Activated CD8-positive, alpha-beta T cell treated with anti-CD3 and anti-CD28 coated beads, Interleukin-2, amount 10 ng/mL, durations not matched to agents 7 days and 5 days (primary cell): ENCODE measurements around the gene LMBR1. TPM values are rescaled to one million over a fixed set of nuclear protein-coding genes. Genes with fewer than 3 reads are reported as not detected.
A peak's percentile ranks its signal among the peaks of the same experiment; 100 is the strongest.
"Not testable (repeated sequence)": the region's sequence is repeated elsewhere in the genome, so short reads cannot be mapped to it uniquely, and the experiment has no call there.

Experiments used
- ATAC-seq: fragments of 150-1000 bp; cut with Tn5 transposase; one replicate; pipeline ENCODE4 v1.10.0; 2021; ENCODE audit warnings: moderate library complexity
- CTCF ChIA-PET: fragments of 350-600 bp; sonication (Branson Sonifier 250); formaldehyde crosslinking; loops from one replicate; lab custom pipeline; 2021; ENCODE audit warnings: antibody characterized with exemption; lab: Charles Lee
- POLR2A ChIA-PET: fragments of 350-600 bp; sonication (Branson Sonifier 250); formaldehyde crosslinking; loops from one replicate; lab custom pipeline; 2021; ENCODE audit warnings: antibody characterized with exemption; lab: Charles Lee
- DNase-seq: peaks from one replicate; pipeline ENCODE4 v3.0.0-alpha.2; 2020
- H3K27ac Mint-ChIP-seq: one replicate; pipeline ENCODE4 v1.8.0; 2021; ENCODE audit warnings: mild to moderate bottlenecking, mixed read lengths
- H3K27me3 Mint-ChIP-seq: one replicate; pipeline ENCODE4 v1.8.0; 2021; ENCODE audit warnings: low read depth, mixed read lengths
- H3K36me3 Mint-ChIP-seq: one replicate; pipeline ENCODE4 v1.8.0; 2021; ENCODE audit warnings: low read depth, mixed read lengths
- H3K4me1 Mint-ChIP-seq: one replicate; pipeline ENCODE4 v1.8.0; 2021; ENCODE audit warnings: low read depth, mixed read lengths
- H3K4me3 Mint-ChIP-seq: one replicate; pipeline ENCODE4 v1.8.0; 2021; ENCODE audit warnings: mild to moderate bottlenecking, mixed read lengths
- H3K9me3 Mint-ChIP-seq: one replicate; pipeline ENCODE4 v1.8.0; 2022; ENCODE audit warnings: mixed read lengths; ENCODE audit not compliant: insufficient read depth
- total RNA-seq, 2 experiments: library from RNA; stranded (reverse); gene quantifications; one replicate each; pipeline ENCODE4 v1.2.3, GENCODE V29; 2021

LMBR1 gene
- total RNA-seq, 2 experiments from 2014 or later, result 49.7 to 51.2 TPM

DNA sequence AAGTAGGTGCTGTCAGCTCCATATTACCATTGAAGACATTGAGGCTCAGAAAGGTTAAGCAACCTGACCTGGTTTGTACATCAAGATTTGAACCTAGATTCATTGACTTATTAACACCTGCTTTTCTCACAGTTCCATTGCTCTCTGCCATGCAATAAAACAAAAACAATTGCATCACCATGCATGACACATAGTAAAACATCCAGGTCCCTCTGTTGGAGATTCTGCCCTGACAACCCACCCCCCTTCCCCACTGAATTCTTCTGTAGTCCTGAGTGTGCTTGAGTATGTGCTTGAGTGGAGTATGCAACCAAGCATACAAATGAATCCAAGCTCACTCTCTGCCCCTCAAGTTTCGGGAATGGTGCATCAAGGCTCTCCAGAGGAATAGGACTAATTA, 6.0 kb upstream of the LMBR1 start:
- DNase-seq (no peak), ATAC-seq (no peak)
- Mint-ChIP-seq H3K36me3 (no peaks in the 10 kb centered on the region), H3K4me1 (peaks cover 41% of the 10 kb centered on the region), H3K9me3 (no peaks in the 10 kb centered on the region), H3K4me3 (no peak overlapping the region), H3K27me3 (peaks cover 13% of the 10 kb centered on the region), H3K27ac (no peak overlapping the region)
- ChIA-PET CTCF (interaction anchor here (0.6 to 1.2 kb wide), 3 partner anchors 22 to 521 kb away, joined by 3 read pairs; no protein-coding TSS in a partner anchor), POLR2A (interaction anchor here (0.8 kb wide), 1 partner anchor 31 kb away, joined by 3 read pairs; no protein-coding TSS in a partner anchor)

DNA sequence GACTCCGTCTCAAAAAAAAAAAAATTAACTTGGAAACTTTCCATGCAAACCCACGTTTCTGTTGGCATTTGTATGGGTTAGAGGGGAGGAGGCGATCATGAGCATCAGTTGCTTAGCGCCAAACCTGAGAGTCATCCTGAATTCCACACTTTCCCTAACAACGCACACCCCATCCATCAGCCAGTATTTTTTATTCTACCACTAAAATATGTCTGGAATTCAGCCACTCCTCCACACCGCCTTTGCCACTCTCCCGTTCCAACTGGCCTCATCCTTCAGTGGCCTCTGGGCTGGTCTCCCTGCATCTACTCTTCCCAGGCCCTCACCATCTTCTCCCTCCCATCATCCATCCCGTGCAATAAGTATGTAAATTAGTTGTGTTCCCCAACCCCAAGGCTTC, 4.7 kb upstream of the LMBR1 start:
- peaks cover 38% of the 10 kb centered on the region for H3K4me1 Mint-ChIP-seq
- peaks cover 13% of the 10 kb centered on the region for H3K27me3 Mint-ChIP-seq
- H3K27ac Mint-ChIP-seq, result no peak overlapping the region
- H3K4me3 Mint-ChIP-seq, result no peak overlapping the region
- ChIA-PET POLR2A (no interaction called here), CTCF (no interaction called here)
- no peaks in the 10 kb centered on the region for H3K36me3 Mint-ChIP-seq
- ATAC-seq, result no peak
- no peak for DNase-seq
- no peaks in the 10 kb centered on the region for H3K9me3 Mint-ChIP-seq

DNA sequence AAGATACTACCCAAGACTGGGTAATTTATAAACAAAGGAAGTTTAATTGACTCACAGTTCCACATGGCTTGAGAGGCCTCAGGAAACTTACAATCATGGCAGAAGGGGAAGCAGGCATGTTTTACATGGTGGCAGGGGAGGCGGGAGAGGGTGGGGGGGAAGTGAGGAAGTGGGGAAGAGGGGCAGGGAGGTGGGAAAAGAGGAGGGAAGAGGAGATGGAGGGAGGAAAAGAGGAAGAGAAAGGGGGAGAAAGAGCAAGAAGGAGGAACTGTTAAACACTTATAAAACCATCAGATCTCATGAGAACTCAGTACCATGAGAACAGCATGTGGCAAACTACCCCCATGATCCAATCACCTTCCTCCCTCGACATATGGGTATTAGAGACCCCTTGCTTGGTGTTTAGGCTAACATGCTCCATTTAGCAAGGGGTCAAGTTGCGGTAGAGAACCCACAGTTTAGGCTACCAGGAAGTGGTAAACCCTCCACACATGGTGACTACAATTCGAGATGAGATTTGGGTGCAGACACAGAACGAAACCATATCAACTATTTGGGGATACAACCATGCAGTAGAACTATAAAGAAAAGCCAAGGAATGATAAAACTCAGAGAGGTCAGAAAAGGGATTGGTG, 3.5 kb upstream of the LMBR1 start:
- peaks cover 4% of the 10 kb centered on the region for H3K36me3 Mint-ChIP-seq

DNA sequence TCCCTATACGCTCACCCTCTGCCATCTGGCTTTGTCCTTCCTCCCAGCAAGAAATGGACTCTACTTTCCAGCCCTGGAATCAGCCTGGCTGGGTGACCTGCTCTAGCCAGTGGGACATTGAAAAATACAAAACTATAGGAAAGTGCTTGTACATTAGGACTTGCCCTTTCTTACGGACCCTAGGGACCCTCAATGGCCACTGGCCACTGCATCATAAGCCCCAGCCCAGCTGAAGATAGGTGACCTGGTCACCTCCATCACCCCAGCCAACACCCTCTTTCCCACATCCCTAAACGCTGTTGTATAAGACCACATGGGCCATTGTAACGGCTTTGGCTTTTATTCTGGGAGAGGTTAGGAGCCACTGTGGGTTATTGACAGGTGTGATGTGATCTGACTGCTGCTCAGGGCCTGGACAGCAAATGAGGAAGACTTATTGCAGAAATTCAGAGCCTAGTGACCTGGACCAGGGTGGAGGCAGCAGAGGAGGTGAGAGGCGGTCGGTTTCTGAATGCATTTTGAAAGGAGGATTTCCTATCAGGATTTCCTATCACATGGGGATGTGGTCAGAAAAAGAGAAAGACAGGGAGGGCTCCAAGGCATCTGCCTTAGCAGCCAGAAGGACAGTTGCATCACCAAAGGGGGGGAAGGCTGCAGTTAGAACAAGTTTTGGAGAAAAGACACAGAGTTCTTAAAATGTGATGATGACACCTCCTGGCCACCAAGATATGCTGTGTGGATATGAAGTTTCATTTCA, 2.2 kb upstream of the LMBR1 start:
- ATAC-seq (no peak), DNase-seq (peak; percentile 34)
- CTCF ChIA-PET, result interaction anchor here (1.1 kb wide), 1 partner anchor 54 kb away, joined by 3 read pairs; the partner anchor contains the start of gene NOM1
- peaks cover 51% of the 10 kb centered on the region for H3K4me1 Mint-ChIP-seq
- POLR2A ChIA-PET, result no interaction called here
- H3K27me3 Mint-ChIP-seq, result peaks cover 7% of the 10 kb centered on the region
- no peaks in the 10 kb centered on the region for H3K9me3 Mint-ChIP-seq
- peaks cover 6% of the 10 kb centered on the region for H3K36me3 Mint-ChIP-seq
- H3K27ac Mint-ChIP-seq, result peak overlapping the region; percentile 86
- peak overlapping the region; percentile 88 for H3K4me3 Mint-ChIP-seq

More for the DNA sequence above, 3.5 kb upstream of the LMBR1 start:
- no peak for ATAC-seq
- no peak overlapping the region for H3K4me3 Mint-ChIP-seq
- peaks cover 44% of the 10 kb centered on the region for H3K4me1 Mint-ChIP-seq
- no peak for DNase-seq
- H3K9me3 Mint-ChIP-seq, result no peaks in the 10 kb centered on the region
- peak overlapping the region; percentile 28 for H3K27ac Mint-ChIP-seq
- H3K27me3 Mint-ChIP-seq, result peaks cover 11% of the 10 kb centered on the region
- ChIA-PET CTCF (interaction anchor here (1.1 kb wide), 1 partner anchor 52 kb away, joined by 3 read pairs; the partner anchor contains the start of gene NOM1), POLR2A (no interaction called here)

DNA sequence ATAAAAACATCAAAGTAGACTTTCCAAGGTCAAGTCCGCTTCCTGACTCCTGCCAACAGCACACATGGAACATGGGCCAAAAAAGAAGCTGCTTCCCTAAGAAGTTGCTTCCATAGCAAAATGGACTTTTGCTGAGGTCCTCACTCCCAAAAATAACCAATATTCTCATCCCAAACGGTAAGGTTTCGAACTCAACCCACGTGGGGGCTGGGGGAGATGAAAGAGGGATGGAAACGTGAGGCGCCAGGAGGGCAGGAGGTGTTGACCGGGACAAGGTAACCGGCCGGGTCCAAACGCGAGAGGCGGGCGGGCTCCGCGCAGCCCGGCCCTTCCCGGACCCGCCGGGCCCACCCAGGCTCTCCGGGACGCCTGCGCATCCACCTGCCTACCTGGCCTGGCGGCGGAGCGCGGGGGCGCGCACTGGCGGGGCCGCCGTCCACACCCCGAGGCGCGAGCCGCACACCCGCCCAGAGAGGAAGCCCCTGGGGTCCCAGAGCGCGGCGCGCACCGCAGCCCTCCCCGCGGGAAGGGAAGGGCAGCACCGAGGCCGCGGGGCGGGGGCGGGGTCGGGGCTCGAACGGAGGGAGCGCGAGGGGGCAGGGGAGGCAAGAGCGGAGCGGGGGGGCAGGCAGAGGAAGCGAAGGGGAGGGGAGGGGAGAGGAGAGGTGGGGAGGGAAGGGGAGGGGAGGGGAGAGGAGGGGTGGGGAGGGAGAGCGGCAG, 742 bp downstream of the LMBR1 start:
- Mint-ChIP-seq H3K36me3 (peaks cover 18% of the 10 kb centered on the region), H3K4me3 (peak overlapping the region; percentile 89), H3K27ac (peak overlapping the region; percentile 91), H3K9me3 (no peaks in the 10 kb centered on the region), H3K4me1 (peaks cover 52% of the 10 kb centered on the region), H3K27me3 (no peaks in the 10 kb centered on the region)
- CTCF ChIA-PET, result interaction anchor here (1.4 to 2.2 kb wide), 2 partner anchors 12 to 57 kb away, joined by 3 to 18 read pairs; partner anchors contain the start of gene NOM1
- peak; percentile 25 for ATAC-seq
- peak; percentile 74 for DNase-seq
- POLR2A ChIA-PET, result interaction anchor here (1.0 to 1.6 kb wide), 2 partner anchors 13 to 58 kb away, joined by 3 to 21 read pairs; partner anchors contain the start of gene NOM1

DNA sequence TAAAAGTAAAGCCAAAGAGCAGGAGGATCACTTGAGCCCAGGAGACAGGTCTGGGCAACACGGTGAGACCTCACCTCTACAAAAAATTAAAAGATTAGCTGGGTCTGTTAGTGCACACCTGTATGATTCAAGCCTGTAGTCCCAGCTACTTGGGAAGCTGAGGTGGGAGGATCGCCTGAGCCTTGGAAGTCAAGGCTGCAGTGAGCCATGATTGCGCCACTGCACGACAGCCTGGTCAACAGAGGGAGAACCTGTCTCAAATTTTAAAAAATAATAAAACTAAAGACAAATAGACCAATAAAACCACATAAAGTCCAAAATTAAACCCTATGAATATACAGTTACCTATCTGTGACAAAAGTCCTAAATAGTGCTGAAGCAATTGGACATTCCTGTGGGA, 3.2 kb downstream of the LMBR1 start:
- CTCF ChIA-PET, result no interaction called here
- POLR2A ChIA-PET, result no interaction called here
- DNase-seq (no peak), ATAC-seq (no peak)
- Mint-ChIP-seq H3K4me1 (peaks cover 29% of the 10 kb centered on the region), H3K9me3 (no peaks in the 10 kb centered on the region), H3K4me3 (no peak overlapping the region), H3K36me3 (peaks cover 29% of the 10 kb centered on the region), H3K27me3 (no peaks in the 10 kb centered on the region), H3K27ac (no peak overlapping the region)

DNA sequence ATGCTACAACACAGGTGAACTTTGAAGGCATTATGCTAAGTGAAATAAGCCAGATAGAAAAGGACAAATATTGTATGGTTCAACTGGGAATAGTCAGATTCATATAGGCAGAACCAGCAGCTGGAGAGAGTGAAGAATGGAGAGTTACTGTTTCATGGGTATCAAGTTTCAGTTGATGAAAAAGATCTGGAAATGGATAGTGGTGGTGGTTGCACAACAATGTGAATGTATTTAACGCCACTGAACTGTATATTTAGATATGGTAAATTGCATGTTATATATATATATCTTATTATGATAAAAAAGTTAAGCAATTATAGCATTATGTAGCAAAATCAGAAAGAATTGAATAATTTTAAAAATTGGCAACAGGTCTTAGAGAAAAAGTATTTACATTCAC, 3.9 kb downstream of the LMBR1 start:
- CTCF ChIA-PET, result no interaction called here
- Mint-ChIP-seq H3K27ac (no peak overlapping the region), H3K36me3 (peaks cover 34% of the 10 kb centered on the region)

DNA sequence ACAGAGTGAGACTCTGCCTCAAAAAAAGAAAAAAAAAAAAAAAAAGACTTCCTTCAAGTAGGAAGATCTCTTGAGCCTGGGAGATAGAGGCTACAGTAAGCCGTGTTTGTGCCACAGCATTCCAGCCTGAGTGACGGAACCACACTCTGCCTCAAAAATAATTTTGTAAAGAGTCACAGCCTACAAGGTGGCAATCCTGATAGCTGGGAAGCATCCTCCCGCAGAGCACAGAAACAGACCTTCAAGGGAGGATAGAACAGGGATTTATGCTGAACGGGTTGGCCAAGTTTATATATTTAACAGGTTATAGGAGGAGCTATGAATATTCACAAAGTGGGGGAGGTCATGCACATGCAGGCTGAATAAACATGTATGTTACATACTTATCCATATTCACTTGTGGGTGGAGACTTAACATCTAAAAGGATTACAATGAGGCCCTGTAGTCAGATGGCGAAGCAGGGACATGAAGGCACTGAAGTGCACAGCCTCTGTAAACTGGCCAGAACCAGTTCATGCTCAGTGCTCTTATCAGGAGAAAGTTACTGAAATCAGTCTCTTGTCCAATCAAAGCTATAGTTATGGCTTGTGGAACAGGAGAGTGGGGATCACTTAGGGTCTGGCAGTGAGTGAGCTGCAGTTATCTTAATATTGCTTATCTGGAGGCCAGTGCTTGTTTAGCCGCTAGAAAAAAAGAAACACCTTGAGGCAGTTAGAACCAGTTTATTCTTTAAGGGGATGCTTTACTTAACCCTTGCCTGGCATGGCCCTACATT, 6.8 kb downstream of the LMBR1 start:
- ATAC-seq, result no peak
- H3K4me3 Mint-ChIP-seq, result no peak overlapping the region

More for the DNA sequence above, 3.9 kb downstream of the LMBR1 start:
- Mint-ChIP-seq H3K9me3 (no peaks in the 10 kb centered on the region), H3K4me1 (peaks cover 24% of the 10 kb centered on the region), H3K27me3 (no peaks in the 10 kb centered on the region), H3K4me3 (no peak overlapping the region)
- no peak for ATAC-seq
- POLR2A ChIA-PET, result no interaction called here
- no peak for DNase-seq

DNA sequence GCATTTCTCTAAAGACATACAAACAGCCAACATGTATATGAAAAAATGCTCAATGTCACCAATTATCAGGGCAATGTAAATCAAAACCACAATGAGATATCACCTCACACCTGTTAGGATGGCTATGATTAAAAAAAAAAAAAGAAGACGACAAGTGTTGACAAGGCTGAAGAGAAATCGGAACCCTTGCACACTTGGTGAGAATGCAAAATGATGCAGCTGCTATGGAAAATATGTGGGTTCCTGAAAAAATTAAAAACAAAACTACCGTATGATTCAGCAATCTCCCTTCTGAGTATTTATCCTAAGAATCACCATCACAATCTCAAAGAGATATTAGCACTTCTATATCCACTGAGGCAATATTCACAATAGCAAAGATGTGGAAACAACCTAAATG, 11.3 kb downstream of the LMBR1 start:
- CTCF ChIA-PET, result no interaction called here

More for the DNA sequence above, 6.8 kb downstream of the LMBR1 start:
- H3K4me1 Mint-ChIP-seq, result peaks cover 13% of the 10 kb centered on the region
- H3K9me3 Mint-ChIP-seq, result peaks cover 4% of the 10 kb centered on the region
- CTCF ChIA-PET, result interaction anchor here (1.1 kb wide), 1 partner anchor 44 kb away, joined by 3 read pairs; no protein-coding TSS in a partner anchor
- POLR2A ChIA-PET, result interaction anchor here (1.3 kb wide), 1 partner anchor 9 kb away, joined by 7 read pairs; no protein-coding TSS in a partner anchor
- H3K36me3 Mint-ChIP-seq, result peaks cover 50% of the 10 kb centered on the region
- no peak overlapping the region for H3K27ac Mint-ChIP-seq
- H3K27me3 Mint-ChIP-seq, result no peaks in the 10 kb centered on the region
- no peak for DNase-seq

DNA sequence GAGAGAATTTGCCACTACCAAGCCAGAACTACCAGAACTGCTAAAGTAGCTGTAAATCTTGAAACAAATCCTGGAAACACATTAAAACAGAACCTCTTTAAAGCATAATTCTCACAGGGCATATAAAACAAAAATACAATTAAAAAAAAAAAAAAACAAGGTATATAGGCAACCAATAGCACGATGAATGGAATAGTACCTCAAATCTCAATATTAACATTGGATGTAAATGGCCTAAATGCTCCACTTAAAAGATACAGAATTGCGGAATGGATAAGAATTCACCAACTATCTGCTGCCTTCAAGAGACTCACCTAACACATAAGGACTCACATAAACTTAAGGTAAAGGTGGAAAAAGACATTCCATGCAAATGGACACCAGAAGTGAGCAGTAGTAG, 17.2 kb downstream of the LMBR1 start:
- H3K27me3 Mint-ChIP-seq, result no peaks in the 10 kb centered on the region
- CTCF ChIA-PET, result no interaction called here
- H3K9me3 Mint-ChIP-seq, result peaks cover 27% of the 10 kb centered on the region
- H3K4me3 Mint-ChIP-seq, result no peak overlapping the region
- H3K4me1 Mint-ChIP-seq, result peaks cover 34% of the 10 kb centered on the region
- ATAC-seq (no peak), DNase-seq (no peak)
- no peak overlapping the region for H3K27ac Mint-ChIP-seq
- POLR2A ChIA-PET, result interaction anchor here (1.9 kb wide), 1 partner anchor 18 kb away, joined by 6 read pairs; the partner anchor contains the start of gene LMBR1
- H3K36me3 Mint-ChIP-seq, result peaks cover 66% of the 10 kb centered on the region

More for the DNA sequence above, 11.3 kb downstream of the LMBR1 start:
- peaks cover 66% of the 10 kb centered on the region for H3K36me3 Mint-ChIP-seq
- no peaks in the 10 kb centered on the region for H3K27me3 Mint-ChIP-seq
- peaks cover 22% of the 10 kb centered on the region for H3K4me1 Mint-ChIP-seq
- H3K27ac Mint-ChIP-seq, result no peak overlapping the region
- peaks cover 15% of the 10 kb centered on the region for H3K9me3 Mint-ChIP-seq
- POLR2A ChIA-PET, result no interaction called here
- H3K4me3 Mint-ChIP-seq, result no peak overlapping the region
- ATAC-seq (no peak), DNase-seq (no peak)

DNA sequence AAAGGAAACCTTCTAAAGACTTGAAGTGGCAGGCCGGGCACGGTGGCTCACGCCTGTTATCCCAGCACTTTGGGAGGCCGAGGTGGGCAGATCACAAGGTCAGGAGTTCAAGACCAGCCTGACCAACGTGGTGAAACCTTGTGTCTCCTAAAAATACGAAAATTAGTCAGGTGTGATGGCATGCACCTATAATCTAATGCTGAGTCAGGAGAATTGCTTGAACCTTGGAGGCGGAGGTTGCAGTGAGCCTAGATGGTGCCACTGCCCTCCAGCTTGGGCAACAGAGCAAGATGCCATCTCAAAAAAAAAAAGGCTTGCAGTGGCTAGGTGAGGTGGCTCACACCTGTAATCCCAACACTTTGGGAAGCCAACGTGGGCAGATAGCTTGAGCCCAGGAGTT, 24.6 kb downstream of the LMBR1 start:
- ATAC-seq, H3K27me3 Mint-ChIP-seq, H3K4me1 Mint-ChIP-seq, H3K4me3 Mint-ChIP-seq, H3K9me3 Mint-ChIP-seq, H3K27ac Mint-ChIP-seq, DNase-seq, CTCF ChIA-PET, POLR2A ChIA-PET: not testable (repeated sequence)
- H3K36me3 Mint-ChIP-seq, result peaks cover 32% of the 10 kb centered on the region
